Body of pancreas (tissue), 4 donors: ENCODE data around the gene ATXN1. TPM values are rescaled to one million over a fixed set of nuclear protein-coding genes. Genes with fewer than 3 reads are reported as not detected.

Experiments
- ATAC-seq: fragments of 150-250 bp; one replicate; pipeline ENCODE4 v1.9.1; 2016
- DNase-seq, 4 donors: peaks; one replicate each; pipeline ENCODE4 v3.0.0-alpha.2; 2019
- H3K27ac ChIP-seq, 4 donors: fragments of 200-600 bp; sonication (generic); 1 replicate in 3 of 4; 2 replicates in 1 of 4; pipeline versions ENCODE4 v1.5.1 to v1.6.1; 2016 to 2019; ENCODE audit warnings: mild to moderate bottlenecking in 1 of 4, mixed read lengths in 1 of 4, moderate library complexity in 1 of 4
- H3K27me3 ChIP-seq, 2 donors: fragments of 200-600 bp; sonication (generic); one replicate each; pipeline ENCODE4 v1.6.0; 2016; ENCODE audit warnings: mild to moderate bottlenecking in 1 of 2
- H3K36me3 ChIP-seq, 2 donors: fragments of 200-600 bp; sonication (generic); replicated peaks in 1 of 2; 2 replicates each; pipeline ENCODE4 v1.5.1; 2016; ENCODE audit warnings: low read depth in 2 of 2; ENCODE audit not compliant: insufficient read depth in 1 of 2
- H3K4me1 ChIP-seq: fragments of 200-600 bp; sonication (generic); one replicate; pipeline ENCODE4 v1.6.0; 2016
- H3K4me3 ChIP-seq, 2 donors: fragments of 200-600 bp; sonication (generic); 1 replicate in 1 of 2; 2 replicates in 1 of 2; pipeline ENCODE4 v1.5.1; 2016 to 2019
- H3K9me3 ChIP-seq, 3 donors: fragments of 200-600 bp; sonication (generic); 1 replicate in 2 of 3; 2 replicates in 1 of 3; pipeline ENCODE4 v1.5.1; 2016
- POLR2A ChIP-seq, 3 donors: fragments of 450-650 bp; IDR thresholded peaks; one replicate each; pipeline ENCODE4 v1.6.1; 2016; ENCODE audit warnings: antibody characterized with exemption in 3 of 3, mild to moderate bottlenecking in 2 of 3
- WGBS, 2 donors: methylation state at CpG; one replicate each; pipeline ENCODE4 v1.1.5; 2017; 5-methylcytosine and 5-hydroxymethylcytosine counted together
- intact Hi-C: fragments of 100-400 bp; cut with DNase I; formaldehyde crosslinking; loops from one replicate; pipeline ENCODE4 v1.15.1; 2023
- total RNA-seq, 2 donors: library from RNA; depleted of rRNA; stranded (reverse); fragments of >200 nt; gene quantifications; one replicate each; pipeline ENCODE4 v1.1.0, GENCODE V29; 2016
- TF ChIP-seq, protein P1 (sequence below), 7 experiments: fragments of 450-650 bp in 4 of 7; fragments of 200-600 bp in 3 of 7; sonication (generic) in 3 of 7; IDR thresholded peaks; one replicate each; pipeline ENCODE4 v1.5.1; 2016 to 2019; ENCODE audit warnings: antibody characterized with exemption in 7 of 7

The ATXN1 gene
- total RNA-seq, 2 donors from 2014 or later: 24.6 to 24.7 TPM

DNA sequence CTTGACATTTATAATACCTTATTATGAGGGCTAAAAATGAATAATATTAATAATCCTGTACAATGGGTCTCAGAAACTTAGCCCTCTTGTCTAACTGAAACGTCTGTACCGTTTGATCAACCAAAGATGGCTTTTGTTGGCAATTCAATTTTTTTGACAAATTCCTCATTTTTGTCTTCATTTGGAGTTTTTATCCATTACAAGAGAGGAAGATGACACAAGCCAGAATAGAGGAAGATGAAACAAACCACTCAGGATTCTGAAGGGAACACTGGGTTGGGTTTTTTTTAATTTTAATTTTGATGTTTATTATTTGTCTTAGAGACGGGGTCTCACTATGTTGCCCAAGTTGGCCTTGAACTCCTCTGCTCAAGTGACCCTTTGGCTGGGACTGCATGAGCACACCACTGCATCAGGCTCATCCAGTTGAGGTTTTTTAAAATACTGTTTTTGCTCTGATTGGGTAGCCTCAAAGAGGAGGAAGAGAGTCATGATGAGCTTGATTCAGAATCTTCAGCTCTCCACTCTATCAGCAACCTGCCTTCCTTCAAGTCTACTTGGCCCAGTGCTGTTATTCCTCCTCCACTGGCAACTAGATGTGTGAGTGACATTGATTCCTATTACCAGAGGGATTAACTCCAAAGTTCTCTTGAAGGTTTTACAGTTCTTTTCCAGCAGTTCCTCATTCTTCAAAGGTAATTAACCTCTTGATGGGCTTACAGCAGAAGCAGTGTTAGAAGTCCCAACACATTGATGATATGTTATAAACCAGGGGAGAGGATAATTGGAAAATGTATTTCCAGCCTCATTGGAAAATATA is 71.3 kb downstream of the ATXN1 start:
- 76 to 89% methylated on average over 3 of the region's 3 CpGs for WGBS, 2 donors
- Histone ChIP-seq H3K36me3 (no peaks in the 10 kb centered on the region), H3K27ac (no peak overlapping the region), H3K4me3 (no peak overlapping the region), H3K27me3 (no peaks in the 10 kb centered on the region), H3K4me1 (peaks cover 1% of the 10 kb centered on the region), H3K9me3 (no peaks in the 10 kb centered on the region)
- intact Hi-C loops: no loop called here
- DNase-seq: no peak
- ATAC-seq: no peak
- no peak for TF ChIP-seq POLR2A (IDR thresholded peaks at IDR 0.05)
- TF ChIP-seq, protein P1, sequence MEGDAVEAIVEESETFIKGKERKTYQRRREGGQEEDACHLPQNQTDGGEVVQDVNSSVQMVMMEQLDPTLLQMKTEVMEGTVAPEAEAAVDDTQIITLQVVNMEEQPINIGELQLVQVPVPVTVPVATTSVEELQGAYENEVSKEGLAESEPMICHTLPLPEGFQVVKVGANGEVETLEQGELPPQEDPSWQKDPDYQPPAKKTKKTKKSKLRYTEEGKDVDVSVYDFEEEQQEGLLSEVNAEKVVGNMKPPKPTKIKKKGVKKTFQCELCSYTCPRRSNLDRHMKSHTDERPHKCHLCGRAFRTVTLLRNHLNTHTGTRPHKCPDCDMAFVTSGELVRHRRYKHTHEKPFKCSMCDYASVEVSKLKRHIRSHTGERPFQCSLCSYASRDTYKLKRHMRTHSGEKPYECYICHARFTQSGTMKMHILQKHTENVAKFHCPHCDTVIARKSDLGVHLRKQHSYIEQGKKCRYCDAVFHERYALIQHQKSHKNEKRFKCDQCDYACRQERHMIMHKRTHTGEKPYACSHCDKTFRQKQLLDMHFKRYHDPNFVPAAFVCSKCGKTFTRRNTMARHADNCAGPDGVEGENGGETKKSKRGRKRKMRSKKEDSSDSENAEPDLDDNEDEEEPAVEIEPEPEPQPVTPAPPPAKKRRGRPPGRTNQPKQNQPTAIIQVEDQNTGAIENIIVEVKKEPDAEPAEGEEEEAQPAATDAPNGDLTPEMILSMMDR (IDR thresholded peaks at IDR 0.05): no peak

DNA sequence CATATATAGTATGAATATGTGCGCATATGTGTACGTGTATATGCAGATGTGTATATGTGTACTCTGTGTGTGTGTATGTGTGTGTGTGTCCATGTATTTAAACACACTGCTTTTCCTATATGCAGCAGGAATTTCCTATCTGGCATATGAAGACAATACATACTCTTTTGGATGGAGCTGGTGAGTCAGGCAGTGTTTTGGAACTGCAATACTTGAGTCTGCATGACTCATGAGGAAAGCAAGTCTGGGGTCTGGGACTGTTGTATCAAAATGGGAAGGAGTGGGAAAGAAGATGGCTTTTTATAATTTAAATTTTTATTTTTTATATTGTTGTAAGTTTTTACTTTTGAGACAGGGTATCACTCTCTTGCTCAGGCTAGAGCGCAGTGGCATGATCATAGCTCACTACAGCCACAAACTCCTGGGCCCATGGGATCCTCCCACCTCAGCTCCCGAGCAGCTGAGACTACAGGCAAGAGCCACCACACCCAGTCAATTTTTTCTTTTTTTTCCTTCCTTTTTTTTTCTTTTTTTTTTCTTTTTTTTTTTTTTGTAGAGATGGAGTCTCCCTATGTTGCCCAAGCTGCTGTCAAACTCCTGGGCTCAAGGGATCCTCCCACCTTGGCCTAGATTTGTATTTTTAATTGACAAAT is 72.2 kb downstream of the ATXN1 start:
- Histone ChIP-seq H3K27me3 (no peaks in the 10 kb centered on the region), H3K36me3 (no peaks in the 10 kb centered on the region), H3K27ac (no peak overlapping the region), H3K9me3 (no peaks in the 10 kb centered on the region), H3K4me3 (no peak overlapping the region), H3K4me1 (peaks cover 3% of the 10 kb centered on the region)
- intact Hi-C loops: no loop called here
- DNase-seq (no peak), ATAC-seq (no peak)
- TF ChIP-seq POLR2A (IDR thresholded peaks at IDR 0.05): no peak
- TF ChIP-seq, protein P1 (IDR thresholded peaks at IDR 0.05): no peak
- WGBS, 2 donors: 95 to 98% methylated on average over 4 of the region's 4 CpGs

DNA sequence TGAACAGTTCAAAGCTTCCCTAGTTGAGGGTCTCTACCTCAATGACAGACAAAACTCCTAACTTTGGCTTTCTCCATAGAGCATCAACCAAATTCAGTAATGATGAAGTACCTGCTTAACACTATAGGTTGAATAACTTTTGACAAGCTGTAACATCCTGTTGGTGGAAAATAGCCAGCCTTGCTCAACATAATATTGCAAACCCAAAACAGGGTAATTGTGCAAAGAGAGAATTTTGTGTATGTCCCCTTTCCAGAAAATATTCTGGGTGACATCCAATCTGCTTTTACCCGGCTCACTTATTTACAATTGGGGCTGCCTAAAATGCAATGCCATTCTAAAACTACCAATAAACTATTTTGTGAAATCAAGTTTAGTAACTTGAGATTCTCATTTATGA is 72.8 kb downstream of the ATXN1 start:
- Histone ChIP-seq H3K27ac (no peak overlapping the region), H3K4me3 (no peak overlapping the region), H3K4me1 (peaks cover 10% of the 10 kb centered on the region), H3K9me3 (no peaks in the 10 kb centered on the region), H3K36me3 (no peaks in the 10 kb centered on the region), H3K27me3 (no peaks in the 10 kb centered on the region)
- 86 to 94% methylated on average over 1 of the region's 1 CpG for WGBS, 2 donors
- intact Hi-C loops: no loop called here
- TF ChIP-seq POLR2A (IDR thresholded peaks at IDR 0.05): no peak
- TF ChIP-seq, protein P1 (IDR thresholded peaks at IDR 0.05): no peak
- ATAC-seq (no peak), DNase-seq (no peak)

DNA sequence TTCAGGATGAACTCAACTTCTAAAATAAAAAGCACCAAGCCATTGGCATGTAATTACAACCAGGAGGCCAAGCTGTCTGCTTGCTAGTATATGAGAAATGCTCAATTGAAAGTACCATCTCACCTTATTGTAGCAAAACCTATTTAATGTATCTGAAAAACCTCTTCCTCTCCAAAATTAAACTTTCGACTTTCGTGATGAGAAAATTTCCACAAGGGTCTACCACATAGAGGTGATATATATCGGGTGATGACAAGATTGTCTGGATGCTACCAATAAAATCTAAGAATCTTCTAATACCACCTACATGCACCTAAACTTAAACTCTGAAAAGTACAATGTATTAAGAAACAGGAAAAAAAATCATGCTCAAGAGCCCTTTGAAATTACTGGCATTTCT is 74.2 kb downstream of the ATXN1 start:
- Histone ChIP-seq H3K9me3 (no peaks in the 10 kb centered on the region), H3K36me3 (no peaks in the 10 kb centered on the region), H3K4me1 (peaks cover 13% of the 10 kb centered on the region), H3K4me3 (no peak overlapping the region), H3K27me3 (no peaks in the 10 kb centered on the region), H3K27ac (no peak overlapping the region)
- WGBS, 2 donors: 90 to 95% methylated on average over 3 of the region's 3 CpGs
- TF ChIP-seq, protein P1 (IDR thresholded peaks at IDR 0.05): no peak
- no peak for TF ChIP-seq POLR2A (IDR thresholded peaks at IDR 0.05)
- ATAC-seq (no peak), DNase-seq (no peak)
- intact Hi-C loops: no loop called here
